ENCODE results near the gene MEPCE.
A peak's percentile ranks its signal among the peaks of the same experiment; 100 is the strongest.

MEPCE gene

DNA sequence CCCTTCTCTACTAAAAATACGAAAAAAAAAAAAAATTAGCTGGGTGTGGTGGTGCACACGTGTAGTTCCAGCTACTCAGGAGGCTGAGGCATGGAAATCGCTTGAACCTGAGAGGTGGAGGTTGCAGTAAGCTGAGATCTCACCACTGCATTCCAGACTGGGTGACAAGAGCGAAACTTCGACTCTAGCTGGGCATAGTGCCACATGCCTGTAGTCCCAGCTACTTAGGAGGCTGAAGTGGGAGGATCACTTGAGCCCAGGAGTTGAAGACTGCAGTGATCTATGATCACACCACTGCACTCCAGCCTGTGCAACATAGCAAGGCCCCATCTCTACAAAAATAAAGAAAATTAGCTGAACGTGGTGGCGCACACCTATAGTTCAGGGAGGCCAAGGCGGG is 35.7 kb downstream of the MEPCE start:
- DNase-seq = no peak

GRCh38 chr7:100465702-100466311 is 36.2 kb downstream of the MEPCE start:
- DNase-seq = no peak

- no peak for DNase-seq
Observed at GRCh38 chr7:100466653-100467605, 37.3 kb downstream of the MEPCE start.

DNA sequence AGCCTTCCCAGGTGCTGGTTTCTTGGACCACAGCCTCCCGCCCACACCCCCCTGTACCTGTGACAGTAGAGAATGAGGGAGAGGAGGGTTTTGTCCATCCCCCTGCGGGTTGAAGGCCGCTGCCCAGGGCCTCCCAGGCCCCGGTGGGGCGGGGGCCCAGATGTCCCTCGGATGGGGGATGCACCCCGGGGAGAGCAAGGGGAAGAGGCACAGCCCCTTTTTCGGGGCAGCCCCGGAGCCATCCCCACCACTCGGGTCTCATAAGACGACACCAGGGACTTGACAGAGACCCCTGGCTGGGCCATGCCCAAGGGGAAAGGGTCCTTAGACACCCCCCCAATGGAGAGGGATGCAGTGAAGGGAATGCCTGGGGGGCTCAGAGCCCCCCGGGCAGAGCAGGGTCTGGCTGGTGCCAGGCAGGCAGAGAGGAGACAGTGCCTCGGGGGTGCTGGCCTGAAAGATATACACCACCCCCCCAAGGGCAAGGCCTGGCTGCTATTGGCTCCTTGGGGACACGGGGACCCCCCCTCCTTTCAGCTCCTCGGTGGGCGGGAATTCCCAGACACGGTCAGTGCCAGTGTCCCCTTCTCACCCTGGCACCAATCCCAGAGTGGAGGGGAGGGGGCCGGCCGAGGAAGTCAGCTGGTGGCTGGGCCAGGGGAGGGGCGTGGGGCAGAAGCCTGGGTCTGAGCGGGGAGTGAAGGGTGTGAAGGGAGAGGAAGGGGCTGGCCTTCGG is 38.2 kb downstream of the MEPCE start:
- DNase-seq = no peak

GRCh38 chr7:100469227-100470044 is 39.8 kb downstream of the MEPCE start:
- DNase-seq = peak; percentile 59 to 82 (median 75)

DNA sequence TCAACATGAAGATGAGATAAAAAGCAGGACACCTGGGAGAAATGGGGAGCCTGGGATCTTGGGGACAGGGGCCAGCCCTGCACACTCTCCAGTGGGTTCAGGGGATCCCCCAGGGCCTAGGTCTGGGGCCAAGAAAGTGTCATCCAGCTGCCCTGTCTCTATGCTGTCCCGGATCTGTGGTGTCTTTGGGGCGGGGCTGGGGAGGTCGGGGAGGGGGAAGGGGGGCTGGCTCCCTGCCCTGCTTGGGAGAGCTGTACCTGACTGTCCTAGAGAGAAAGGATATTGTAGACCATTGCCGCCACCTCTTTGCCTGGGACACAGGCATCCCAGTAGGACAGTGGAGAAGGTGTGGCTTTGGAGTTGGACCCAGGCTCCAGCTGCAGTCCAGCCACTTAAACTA is 41.4 kb downstream of the MEPCE start:
- no peak for DNase-seq

DNA sequence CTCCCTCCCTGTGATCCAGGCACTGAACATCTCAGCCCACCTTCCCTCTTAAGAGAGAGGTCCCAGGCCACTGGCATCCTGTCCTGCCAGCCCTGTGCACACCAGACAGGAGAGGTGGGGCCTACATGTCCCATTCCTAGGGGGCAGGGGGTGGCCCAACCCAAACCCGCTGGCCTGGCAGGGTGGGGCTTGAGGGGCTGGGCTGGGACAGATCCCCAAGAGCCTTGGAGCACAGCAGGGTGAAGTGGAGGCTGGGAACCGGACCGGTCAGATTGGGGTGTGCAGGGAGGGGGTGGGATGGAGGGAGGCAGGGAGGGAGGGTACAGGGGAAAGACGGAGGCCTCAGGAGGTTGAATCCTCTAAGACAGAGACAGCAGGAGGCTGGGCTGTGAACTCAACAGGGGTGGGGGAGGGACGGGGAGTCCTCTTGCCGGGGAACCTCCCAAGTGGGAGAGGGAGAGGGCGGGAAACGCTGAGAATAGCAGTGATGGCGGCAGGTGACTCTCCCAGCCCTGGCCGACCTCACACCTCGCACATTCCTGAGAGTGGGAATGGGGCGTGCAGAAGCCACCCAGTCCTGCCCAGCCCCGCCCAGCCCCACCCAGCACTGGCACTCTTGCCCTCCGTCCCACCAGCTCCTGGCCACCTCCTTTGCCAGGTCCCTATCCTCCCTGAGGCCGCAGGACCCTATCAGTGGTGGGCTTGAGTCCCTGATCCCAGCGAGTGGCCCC is 42.7 kb downstream of the MEPCE start:
- DNase-seq = no peak

- DNase-seq = no peak
Observed at GRCh38 chr7:100472854-100473499, 43.3 kb downstream of the MEPCE start.

- DNase-seq = no peak
Observed at GRCh38 chr7:100475549-100475948, 45.9 kb downstream of the MEPCE start.

DNA sequence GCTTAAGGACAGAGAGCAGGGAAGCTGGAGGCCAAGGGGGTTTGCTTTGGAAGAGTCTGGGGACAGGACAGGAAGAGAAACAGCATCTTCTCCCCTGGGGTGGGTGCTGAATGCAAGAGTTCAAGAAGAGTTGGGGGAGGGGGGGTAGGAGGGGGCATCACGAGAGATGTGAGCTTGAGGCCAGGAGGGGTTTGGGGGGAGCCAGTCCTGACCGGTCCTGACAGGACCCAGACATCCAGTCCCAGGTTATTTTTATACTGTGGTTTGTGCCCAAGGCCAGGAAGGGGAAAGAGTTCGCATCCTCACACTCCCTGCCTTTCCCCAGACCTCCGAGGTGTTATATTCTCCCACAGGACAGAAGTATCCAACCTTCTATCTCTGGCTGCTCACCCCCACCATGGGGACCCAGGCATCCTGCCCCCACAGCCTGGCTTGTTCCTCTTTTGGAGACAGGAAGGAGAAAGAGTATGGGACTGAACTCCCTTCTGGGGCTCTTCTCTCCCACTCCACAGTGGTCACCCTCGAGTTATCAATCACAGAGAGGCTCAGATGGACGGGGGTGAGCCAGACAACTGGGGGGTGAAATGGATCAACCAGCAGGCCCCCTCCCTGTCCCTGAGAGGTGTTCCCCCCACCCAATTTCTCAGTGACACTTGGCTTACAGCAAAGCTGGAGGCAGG is 46.6 kb downstream of the MEPCE start:
- no peak for DNase-seq

DNA sequence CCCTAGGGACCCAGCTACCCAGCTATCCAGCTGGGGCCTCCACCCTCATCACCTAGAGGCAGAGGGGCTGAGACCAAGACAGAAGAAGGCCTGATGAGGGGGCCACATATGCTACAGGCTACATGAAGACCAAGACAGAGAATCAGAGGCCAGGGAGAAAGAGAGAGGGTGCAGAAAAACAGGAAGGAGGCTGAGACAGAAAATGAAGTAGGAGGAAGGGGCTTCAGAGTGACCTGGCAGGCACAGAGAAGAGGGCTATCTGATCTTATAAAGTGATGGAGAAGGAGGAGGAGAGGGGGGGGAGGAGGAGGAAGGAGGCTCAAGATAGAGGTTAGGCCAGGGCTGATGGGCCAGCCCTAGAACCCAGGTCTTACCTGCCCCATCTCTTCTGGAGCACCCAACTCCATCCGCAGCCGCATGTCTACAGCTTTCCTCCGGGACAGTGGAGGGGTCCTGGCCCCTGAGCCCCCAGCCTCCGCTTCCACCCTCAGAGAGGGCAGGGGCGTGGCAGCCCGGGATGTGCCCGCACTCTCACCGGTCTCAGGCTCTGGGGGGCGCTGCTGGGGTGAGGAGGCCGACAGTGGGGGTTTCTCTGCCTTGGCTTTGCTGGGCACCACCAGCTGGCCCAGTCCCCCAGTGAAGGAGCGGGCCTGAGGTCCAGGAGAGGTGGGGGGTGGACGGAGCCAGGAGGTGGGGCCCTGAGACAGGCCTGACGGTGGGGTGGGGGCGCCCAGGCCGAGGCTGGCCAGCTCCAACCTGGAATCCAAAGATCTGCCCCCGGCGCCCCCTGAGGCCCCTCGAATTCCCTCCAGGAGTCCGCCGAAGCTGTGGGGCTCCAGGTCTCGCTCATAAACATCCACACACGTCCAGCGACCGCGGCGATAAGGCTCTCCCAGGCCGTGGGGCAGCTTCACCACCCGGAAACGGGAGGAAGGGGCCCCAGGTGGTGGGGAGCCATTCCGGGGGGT is 47.6 kb downstream of the MEPCE start:
- DNase-seq = peak in 1 of 5 donors; percentile 38

DNA sequence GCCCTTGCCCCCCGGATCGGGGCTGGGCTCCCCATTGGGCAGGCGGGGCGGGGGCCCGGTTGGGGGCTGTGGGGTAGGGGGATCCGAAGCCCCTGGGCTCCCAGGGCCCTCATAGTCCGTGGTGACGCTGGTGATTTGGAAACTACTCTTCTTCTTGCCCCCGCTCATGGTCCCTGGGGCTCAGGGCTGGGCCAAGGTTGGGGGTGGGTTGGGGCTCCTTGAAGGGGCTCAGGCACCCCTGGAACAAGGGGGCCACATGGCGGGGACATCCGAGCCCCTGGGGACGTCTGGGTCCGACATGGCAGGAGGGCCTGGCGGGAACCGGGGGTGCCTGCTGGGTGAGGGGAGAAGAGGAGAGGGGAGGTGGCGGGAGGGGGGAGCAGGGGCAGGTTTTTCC is 48.2 kb downstream of the MEPCE start:
- no peak for DNase-seq

GRCh38 chr7:100478958-100479660 is 49.5 kb downstream of the MEPCE start, which contains the start of gene TSC22D4:
Gene TSC22D4, minus strand, starts transcription at chr7:100479214. Its CDS starts 1,176 bp downstream, at chr7:100478038.
- DNase-seq = peak; percentile 85 to 93 (median 89)

GRCh38 chr7:100481466-100481865 is 51.8 kb downstream of the MEPCE start:
- DNase-seq = no peak

- no peak for DNase-seq
Observed at GRCh38 chr7:100482728-100483089, 53.1 kb downstream of the MEPCE start.

DNA sequence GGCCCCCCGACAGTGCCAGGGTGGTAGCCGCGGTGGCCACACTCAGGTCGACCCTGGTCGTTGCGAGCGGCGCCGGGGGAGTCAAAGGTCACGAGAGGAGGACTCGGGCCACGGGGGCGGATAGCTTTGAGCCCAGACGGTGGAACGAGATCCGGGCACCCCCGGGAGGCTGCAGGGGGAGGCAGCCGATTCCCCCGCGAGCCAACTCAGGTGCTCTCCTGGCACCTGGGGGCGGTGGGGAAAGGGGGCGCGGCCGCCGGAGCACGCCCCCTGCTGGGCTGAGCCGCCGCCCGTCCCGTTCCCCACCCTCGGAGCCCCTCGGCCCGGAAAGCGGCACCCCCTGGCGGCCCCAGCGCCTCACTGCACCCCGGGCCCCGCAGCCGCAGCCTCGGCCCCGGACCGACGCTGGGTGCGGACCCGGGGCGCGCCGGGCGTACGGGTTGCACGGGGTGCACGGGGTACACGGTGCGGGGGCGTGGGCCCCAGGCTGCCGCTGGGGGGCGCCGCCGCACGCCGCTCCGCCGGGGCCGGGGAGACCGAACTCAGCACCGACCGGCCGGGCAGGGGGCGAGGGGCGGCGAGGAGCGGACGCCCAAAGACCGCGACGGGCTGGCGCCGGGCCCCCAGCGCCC is 53.6 kb downstream of the MEPCE start:
- peak; percentile 66 to 79 (median 75) for DNase-seq

Data from T-helper 1 cell (primary cell).